ELR (cell line): ENCODE measurements around the gene FGF6.

Experiments used
- DNase-seq: peaks from one replicate; pipeline ENCODE4 v3.0.0-alpha.2; 2015; ENCODE audit warnings: low read depth

Gene FGF6

GRCh38 chr12:4447151-4447550 is 1.5 kb upstream of the FGF6 start:
- DNase-seq: no peak

GRCh38 chr12:4446335-4446734 is 720 bp upstream of the FGF6 start:
- no peak for DNase-seq

GRCh38 chr12:4444031-4444430 is 1.6 kb downstream of the FGF6 start:
- no peak for DNase-seq

- no peak for DNase-seq
Observed at GRCh38 chr12:4443616-4444015, 2.0 kb downstream of the FGF6 start.

GRCh38 chr12:4441355-4442335 is 4.0 kb downstream of the FGF6 start:
- no peak for DNase-seq

- DNase-seq: no peak
Observed at GRCh38 chr12:4440187-4440941, 5.3 kb downstream of the FGF6 start.

GRCh38 chr12:4439736-4440135 is 5.9 kb downstream of the FGF6 start:
- DNase-seq: no peak

GRCh38 chr12:4438834-4439596 is 6.6 kb downstream of the FGF6 start:
- DNase-seq: no peak

GRCh38 chr12:4435537-4435936 is 10.1 kb downstream of the FGF6 start:
- DNase-seq: no peak

- DNase-seq: no peak
Observed at GRCh38 chr12:4434706-4435425, 10.7 kb downstream of the FGF6 start.

GRCh38 chr12:4434301-4434700 is 11.3 kb downstream of the FGF6 start:
- no peak for DNase-seq

GRCh38 chr12:4433745-4434058 is 11.9 kb downstream of the FGF6 start:
- no peak for DNase-seq

GRCh38 chr12:4432878-4433744 is 12.5 kb downstream of the FGF6 start:
- no peak for DNase-seq

- no peak for DNase-seq
Observed at GRCh38 chr12:4431866-4432265, 13.7 kb downstream of the FGF6 start.

- no peak for DNase-seq
Observed at GRCh38 chr12:4431436-4431835, 14.2 kb downstream of the FGF6 start.

- no peak for DNase-seq
Observed at GRCh38 chr12:4424422-4424821, 21.2 kb downstream of the FGF6 start.

GRCh38 chr12:4423528-4424195 is 22.0 kb downstream of the FGF6 start:
- DNase-seq: no peak

GRCh38 chr12:4422985-4423384 is 22.6 kb downstream of the FGF6 start:
- no peak for DNase-seq

GRCh38 chr12:4421590-4422031 is 24.0 kb downstream of the FGF6 start:
- DNase-seq: peak; percentile 64

- DNase-seq: no peak
Observed at GRCh38 chr12:4420138-4420670, 25.4 kb downstream of the FGF6 start.
